Hematopoietic multipotent progenitor cell (in vitro differentiated cells): Measurements from ENCODE around the gene CLDN19. TPM values are rescaled to one million over a fixed set of nuclear protein-coding genes. Genes with fewer than 3 reads are reported as not detected.
"Not testable (repeated sequence)": the region's sequence is repeated elsewhere in the genome, so short reads cannot be mapped to it uniquely, and the experiment has no call there.

Experiments used
- DNase-seq, 3 donors: peaks; one replicate each; pipeline ENCODE4 v3.0.0-alpha.2; 2011 to 2015; ENCODE audit warnings: low read depth in 2 of 3, low spot score in 2 of 3
- total RNA-seq: library from RNA; depleted of rRNA; stranded (reverse); fragments of >200 nt; gene quantifications from one replicate; pipeline ENCODE4 v1.2.3, GENCODE V29; 2012

Gene CLDN19
- total RNA-seq, 1 donor = under 0.01 TPM

DNA sequence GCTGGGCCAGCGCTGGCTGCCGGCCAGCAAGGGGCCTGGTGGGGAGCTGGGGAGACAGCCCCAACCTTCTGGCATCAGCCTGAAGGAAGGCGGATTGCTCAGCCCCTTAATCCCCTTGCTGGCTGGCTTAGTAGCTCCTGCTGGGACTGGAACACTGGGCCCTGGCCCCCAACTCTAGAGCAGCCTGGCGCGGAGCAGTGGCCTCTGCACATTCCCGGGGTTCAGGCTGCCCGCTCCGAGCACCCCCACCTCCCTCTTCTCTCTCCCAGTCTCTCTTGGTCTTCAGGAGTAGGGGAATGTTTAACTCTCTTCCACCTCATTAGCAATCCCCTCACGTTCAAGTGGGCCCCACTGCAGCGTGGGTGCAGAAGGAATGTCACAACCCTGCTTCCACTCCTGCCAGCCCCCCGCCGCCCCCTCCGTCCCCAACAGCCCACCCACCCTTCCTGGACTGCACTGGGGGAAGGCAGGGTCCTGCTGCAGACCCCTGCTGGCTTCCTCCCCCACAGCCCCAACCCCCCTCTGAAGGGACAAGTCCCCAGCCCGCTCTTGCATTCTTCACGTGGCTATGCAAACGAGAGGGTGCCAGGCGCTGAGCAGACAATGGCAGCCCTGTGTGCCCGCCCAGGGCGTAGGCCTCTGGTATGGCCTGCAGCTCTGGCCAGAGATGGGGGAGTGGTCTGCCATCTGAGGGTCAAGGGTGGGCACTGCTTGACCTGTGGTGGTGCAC lies 980 bp upstream of the CLDN19 start:
- DNase-seq = no peak

DNA sequence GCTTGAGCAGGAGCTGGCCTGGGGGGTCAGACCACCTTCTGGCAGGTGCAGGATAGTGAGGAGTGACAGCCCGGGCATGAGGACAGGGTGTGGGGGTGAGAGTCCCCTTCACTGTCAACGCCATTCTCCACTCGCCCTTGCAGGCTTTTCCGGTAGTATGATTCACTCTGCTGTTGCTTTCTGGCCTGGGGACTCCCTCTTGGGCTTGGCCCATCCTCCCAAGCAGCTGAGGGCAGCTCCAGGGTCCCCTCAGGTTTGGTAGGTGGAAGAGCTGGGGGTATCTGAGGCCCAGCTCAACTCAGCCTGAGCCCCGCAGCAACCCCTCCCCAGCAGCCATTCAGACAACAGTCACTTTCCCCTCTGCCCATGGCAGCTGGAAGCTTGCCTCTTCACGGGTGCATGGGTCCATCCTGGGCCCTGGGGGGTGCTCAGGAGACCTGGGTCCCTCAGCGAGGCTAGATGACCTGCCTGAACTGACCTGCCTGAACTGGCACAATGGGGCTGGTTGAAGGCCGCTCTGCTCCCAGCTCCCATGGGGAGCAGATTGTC lies 1.3 kb downstream of the CLDN19 start:
- DNase-seq = no peak

DNA sequence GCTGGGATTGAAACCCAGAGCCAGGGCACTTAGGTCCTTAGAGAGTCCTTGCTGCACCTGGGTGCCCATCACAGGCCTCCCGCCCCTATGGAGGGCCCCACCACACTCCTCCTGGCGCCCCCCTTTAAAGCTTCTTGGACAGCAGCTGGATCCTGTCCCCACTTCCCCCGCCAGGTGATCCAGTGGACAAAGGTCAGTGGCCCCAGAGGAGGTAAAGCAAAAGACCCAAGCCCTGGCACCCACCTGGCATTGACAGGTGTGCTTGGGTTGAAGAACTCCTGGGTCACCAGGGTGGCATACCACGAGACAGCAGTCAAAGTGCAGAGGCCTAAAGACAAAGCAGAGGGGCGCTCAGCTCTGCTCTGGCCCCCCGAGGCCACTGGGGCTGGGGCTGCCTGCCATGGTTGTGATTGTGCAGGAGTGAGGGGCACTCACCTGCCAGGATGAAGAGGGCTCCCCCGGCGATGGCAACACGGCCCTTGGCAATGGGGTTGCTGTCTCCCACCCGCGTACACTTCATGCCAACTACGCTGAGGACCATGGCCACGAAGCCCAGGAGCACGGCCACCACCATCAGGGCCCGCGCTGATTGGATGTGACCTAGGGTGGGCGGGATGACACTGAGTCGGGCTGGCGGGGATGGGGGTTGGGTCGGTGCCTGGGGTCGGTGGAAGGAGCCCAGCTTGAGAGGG lies 1.9 kb downstream of the CLDN19 start:
- DNase-seq = no peak

DNA sequence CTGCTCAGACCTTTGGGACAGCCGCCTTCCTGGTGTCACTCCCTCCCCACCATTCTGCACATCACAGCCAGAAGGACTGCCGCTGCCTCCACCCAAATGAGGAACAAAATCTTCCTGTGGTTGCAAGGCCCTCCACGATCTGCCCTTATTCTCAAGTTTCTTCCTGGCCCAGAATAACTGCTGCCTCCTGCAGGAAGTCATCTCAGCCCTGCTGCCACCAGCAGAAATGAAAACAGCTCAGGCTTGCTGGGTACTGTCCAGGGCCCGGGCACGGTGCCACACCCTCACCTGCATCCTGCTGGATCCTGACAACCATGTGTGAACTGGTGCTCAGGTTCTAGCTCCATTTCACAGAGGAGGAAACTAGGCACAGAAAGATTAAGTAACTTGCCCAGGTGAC lies 2.8 kb downstream of the CLDN19 start:
- DNase-seq = peak in 2 of 3 donors; percentile 54 to 82

DNA sequence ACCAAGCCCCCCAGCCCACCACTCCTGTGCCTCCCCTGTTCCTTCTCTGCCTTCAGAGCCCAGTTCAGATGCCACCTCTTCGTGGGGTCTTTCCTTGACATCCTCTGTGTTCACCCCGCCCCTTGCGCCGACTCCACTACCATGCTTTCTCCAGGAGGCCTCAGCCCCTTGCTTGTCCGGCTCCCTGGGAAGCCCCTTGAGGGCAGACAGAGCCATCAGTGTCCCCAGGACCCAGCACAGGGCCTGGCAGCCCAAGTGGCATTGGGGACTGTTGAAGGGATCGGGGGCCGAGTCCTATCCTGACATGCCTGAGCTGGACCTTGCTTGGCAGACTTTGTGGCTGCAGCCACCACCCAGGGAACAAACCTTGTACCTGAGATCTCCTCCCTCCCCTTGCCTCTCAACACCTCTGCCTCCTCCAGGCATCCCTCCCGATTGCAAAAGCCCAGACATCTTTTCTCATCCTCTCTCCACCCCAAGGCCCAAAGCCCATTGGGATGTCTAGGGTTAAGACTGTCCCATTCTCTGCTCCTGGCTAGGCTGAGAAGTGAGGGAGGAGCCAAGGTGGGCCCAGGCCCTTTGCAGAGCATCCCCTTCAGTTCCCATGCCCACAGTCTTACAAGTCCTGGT lies 3.4 kb downstream of the CLDN19 start:
- DNase-seq = no peak

DNA sequence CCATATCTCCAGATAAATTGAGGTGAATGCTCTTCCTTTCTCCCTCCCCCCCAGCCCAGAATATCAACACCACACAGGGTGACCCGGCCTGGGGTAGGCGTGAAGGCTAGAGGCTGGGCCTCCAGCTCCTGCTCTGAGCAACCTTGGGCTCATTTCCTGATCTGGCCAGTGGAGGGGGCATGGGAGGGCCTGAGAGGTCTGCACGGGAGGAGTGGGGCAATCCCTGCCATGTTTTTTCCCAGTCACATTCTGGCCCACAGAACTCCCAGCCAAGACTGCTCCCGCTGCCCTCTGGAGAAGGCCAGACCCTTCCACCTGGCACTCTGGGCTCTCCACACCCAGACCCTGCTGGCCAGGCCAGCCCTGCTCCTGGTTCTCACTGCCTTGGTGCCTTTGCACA lies 3.9 kb downstream of the CLDN19 start:
- peak in 1 of 3 donors; percentile 20 for DNase-seq

DNA sequence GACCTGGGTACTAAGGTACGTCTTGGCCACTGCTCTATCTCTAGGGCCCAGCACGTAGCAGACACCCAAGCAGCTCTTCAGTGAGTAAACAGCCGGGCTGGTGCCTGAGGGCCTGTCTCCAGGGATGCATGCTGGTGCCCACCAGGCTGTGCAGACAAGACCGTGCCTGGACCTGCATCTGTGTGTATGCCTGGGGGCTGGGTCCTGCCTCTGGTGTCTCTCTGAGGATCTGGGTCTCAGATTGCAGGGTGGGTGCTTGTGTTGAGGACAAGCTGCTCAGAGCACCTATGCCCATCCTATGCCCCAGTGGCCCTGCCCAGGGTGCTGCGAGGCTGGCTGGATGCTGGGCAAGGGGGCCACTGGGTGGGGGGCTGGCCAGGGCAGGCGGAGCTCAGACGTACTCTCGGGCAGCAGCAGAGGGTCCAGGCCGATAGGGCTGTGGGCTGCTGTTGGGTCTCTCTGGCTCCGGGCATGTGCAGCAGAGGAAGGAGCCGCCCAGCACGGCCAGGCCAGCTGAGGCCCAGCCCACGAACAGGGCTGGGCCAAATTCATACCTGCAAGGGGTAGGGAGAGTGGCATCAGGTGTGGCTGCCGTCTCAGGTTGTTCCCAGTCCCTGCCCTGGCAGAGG lies 4.4 kb downstream of the CLDN19 start:
- DNase-seq = no peak

DNA sequence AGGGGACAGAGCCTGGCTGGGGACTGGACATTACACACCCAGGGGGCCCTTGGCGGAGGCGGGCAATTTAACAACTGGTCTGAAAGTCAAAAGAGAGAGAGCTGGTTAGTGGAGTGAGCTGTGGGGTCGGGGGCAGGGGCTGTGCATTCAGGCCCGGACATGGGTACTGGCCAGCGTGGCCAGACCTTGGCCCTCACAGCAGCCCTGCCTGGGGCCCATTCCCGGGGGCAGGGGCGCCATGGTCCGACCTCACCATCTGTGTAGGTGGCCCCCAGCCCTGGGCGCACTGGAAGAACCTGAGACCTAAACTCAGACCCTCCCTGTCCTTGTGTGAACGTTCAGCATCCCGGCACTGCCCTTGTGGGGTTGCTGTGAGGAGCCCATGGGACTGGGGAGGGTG lies 5.0 kb downstream of the CLDN19 start:
- DNase-seq = no peak

DNA sequence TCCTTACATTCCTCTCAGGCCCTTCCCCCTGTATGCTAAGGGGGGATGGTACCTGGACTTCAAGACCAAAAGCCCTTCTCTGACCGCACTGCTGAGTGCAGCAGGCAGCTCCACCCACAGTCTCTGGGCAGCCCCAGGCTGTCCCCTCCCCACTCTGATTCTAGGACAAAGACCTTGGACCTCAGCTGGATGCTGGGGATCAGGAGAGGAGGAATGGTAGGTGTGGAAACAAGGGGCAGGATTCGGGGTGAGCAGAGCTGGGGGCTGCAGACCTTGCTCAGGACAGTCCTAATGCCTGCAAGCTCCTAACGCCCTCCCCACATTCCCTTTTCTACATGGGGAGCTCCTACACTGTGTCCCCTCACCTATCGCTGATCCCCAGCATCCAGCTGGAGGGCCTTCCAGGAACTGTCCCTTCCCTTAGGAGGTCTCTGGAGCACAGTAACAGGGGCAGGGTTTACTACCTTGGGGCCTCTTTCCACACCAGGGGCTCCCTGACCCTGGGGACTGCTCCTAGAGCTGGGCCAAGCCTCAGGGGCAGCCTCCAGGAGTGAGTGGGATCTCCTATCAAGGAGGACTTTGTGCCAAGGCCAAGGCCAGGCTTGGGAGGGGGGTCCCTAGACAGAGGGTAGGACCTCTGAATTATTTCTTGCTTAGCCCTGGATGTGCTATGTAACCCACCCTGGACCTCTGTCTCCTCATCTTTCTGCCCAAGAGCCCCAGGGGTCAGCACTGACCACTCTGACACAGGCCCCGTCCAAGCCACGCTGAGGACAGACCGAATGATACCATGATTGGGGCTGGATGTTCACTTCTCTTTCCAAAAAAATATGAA lies 5.6 kb downstream of the CLDN19 start:
- DNase-seq = no peak

DNA sequence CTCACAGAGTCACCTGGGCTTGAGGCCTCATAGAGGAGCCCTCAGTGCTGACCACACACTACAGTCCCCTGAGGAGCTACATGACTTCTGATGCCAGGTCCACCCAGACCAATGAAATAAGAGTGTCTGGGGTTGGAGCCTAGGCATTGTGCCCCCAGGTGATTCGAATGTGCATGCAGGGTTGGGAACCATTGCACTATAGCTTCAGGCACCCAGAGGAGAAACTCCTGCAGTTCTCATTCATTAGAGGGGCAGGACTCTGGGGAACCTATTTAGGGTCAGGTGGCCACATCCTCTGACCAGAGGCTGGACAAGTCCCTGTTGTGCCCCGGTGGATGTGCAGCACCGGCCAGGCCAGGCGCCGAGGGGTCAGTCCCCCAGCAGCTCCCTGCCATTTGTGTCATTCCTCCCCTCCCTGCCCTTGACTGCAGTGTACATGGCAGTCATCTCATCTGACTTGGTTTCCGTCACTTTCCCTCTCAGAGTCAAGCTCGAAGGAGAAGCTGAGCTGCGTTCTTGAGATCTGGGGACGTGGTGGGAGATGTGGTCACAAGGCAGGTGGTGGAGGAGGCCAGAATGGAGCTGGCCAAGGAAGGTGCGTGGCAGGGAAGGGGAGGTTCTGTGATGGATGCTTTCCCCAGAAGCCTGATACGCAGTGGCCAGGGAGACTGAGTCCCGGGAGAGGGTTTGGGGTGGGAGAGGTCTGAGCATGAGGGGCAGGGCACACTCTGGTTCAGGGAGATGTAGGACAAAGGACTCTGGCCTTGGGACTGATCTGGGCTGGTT lies 6.4 kb downstream of the CLDN19 start:
- no peak for DNase-seq

DNA sequence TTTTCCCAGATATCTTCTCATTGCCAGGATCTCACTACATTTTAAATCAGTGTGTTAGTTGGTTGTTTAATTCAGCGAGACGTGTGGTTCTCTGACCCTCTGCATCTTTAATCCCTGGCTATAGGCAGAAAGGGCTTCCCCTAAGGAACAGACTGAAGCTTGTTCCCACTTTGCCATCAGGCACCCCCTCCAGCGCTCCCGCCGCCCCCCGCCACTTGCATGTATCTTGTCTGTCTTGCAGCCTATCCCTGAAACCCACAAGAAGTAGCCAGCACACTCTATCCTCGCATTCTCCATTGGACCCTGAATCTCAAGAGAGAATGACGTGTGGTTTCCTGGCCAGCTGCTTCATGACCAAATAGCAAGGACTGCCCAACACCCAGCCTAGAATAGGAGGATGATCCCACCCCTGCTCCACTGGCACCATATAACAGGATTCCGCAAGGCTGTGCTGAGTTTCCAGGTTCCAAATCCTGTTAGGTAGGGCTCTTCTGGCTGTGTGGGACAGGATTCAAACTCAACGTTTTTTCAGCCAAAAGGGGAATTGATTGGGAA lies 7.8 kb downstream of the CLDN19 start:
- DNase-seq = no peak

DNA sequence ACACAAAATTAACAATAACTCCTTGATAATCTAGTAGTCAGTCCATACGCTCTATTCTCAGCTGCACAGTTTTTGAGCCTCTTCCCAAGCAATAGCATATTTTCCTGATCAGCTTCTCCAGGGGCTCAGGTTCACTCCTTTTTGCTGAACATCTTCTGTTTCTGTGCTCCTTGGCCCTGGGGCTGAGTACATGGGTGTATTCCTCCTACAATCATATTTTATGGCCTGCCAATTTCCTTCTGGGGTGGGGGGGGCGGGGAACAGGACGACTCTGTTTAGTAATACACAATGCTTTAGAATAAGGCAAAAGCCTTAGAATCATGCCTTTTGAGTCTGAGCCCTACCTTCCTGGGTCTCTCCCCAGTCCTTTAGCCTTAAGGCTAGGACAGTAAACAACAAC lies 8.5 kb downstream of the CLDN19 start:
- DNase-seq = no peak

DNA sequence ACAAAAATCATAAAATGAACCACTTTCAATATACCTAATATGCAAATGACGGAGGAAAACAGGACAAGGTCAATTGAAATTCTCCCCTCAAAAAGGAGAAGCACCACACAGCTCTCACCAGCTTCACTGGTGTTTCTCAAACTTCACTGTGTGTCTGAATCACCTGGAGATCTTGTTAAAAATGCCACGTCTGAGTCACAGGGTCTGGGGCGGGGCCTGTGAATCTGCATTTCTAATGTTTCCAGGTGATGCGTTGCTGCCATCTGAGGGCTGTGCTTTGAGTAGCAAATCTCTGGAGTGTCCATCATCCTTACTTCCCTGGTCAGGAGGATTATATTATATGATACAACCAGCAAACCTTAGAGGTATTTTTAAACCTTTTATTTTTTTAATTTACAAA lies 9.0 kb downstream of the CLDN19 start:
- peak in 1 of 3 donors; percentile 10 for DNase-seq

DNA sequence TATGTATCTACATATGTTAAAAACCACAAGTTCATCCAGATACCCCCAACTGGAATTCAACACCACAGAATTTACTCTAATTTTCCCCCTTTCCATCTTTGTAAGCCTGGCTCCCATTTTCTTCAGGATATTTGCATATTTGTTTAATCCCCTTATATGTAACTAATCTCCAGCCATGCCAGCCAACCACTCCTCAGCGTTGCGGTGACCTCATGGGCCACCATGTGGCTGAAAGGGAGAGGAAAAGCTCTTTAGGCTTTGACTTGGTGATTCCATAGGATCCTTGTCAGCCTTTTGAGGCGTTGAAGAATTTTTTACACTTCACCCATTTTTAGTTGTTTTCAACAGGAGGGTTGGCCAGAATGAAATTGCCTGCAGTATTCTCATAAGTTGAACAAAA lies 10.0 kb downstream of the CLDN19 start:
- no peak for DNase-seq

DNA sequence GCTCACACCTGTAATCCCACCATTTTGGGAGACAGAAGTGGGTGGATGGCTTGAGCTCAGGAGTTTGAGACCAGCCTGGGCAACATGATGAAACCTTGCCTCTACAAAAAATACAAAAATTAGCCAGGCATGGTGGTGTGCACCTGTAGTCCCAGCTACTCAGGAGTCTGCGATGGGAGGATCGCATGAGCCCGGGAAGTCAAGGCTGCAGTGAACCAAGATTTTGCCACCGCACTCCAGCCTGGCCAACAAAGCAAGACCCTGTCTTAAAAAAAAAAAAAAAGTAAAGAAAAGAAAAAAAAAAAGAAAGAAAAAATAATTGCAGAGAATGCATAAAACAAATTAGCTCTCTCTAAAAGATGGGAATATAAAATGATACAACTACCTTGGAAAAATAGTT lies 14.2 kb downstream of the CLDN19 start:
- DNase-seq = not testable (repeated sequence)

DNA sequence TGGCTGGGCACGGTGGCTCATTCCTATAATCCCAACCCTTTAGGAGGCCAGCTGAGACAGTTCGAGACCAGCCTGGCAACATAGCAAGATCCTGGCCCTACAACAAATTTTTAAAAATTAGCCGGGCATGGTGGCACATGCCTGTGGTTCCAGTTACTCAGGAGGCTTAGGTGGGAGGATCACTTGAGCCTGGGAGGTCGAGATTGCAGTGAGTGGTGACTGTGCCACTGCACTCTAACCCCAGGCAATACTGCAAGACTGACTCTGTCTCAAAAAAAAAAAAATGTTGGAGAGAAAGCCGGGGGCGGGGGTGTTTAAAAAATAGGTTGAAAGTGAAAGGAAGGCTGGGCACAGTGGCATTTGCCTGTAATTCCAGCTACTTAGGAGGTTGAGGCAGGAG lies 16.5 kb downstream of the CLDN19 start:
- DNase-seq = no peak

DNA sequence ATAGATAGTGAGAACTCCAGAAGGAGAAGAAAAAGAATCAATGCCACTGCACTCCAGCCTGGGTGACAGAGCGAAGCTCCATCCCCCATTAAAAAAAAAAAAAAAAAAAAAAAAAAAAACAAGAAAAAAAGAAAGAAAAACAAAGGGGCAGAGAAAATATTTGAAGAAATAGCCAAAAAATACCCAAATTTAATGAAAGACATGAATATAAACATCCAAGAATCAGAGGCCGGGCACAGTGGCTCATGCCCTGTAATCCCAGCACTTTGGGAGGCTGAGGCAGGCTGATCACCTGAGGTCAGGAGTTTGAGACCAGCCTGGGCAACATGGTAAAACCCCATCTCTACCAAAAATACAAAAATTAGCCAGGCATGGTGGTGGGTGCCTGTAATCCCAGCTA lies 17.6 kb downstream of the CLDN19 start:
- DNase-seq = not testable (repeated sequence)

DNA sequence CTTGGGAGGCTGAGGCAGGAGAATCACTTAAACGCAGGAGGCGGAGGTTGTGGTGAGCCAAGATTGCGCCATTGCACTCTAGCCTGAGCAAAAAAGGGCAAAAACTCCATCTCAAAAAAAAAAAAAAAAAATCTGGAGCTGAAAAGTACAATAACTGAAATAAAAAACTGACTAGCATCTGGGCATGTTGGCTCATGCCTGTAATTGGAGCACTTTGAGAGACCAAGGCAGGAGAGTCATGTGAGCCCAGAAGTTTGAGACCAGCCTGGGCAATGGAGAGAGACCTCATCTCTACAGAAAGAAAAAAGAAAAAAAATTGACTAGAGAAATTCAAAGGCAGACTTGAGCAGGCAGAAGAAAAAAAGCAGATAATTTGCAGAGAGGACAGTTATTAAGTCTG lies 18.1 kb downstream of the CLDN19 start:
- DNase-seq = no peak

DNA sequence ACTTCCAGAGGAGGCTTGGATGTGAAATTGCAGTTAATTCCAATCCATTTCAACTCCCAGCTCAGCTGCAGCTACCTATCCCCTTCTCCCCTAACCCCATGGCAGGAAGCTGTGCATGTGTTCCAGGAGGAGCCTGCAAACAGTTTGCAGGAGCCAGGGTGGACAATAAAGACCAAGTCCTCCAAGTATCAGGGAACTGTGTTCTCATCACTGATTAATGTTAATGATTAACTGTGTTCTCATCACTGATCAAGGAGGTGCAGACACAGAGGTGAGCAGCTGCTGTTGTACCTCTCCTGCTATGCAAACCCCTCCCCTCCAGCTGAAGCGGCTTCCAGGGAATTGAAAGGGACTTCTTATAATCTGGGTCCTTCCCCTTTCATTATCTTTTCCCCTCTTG lies 19.2 kb downstream of the CLDN19 start:
- no peak for DNase-seq
